Activated CD4-positive, alpha-beta T cell treated with anti-CD3 and anti-CD28 coated beads for 36 hours (primary cell): ENCODE results near the gene POLD1. TPM values are rescaled to one million over a fixed set of nuclear protein-coding genes. Genes with fewer than 3 reads are reported as not detected.
"Not testable (repeated sequence)": the region's sequence is repeated elsewhere in the genome, so short reads cannot be mapped to it uniquely, and the experiment has no call there.

Source experiments
- ATAC-seq: fragments of 200-7000 bp; cut with Tn5 transposase; one replicate; pipeline ENCODE4 v1.10.0; 2021; ENCODE audit warnings: mild to moderate bottlenecking, moderate library complexity
- CTCF ChIA-PET: fragments of 350-600 bp; sonication (Branson Sonifier 250); formaldehyde crosslinking; loops from one replicate; lab custom pipeline; 2021; ENCODE audit warnings: antibody characterized with exemption; lab: Charles Lee
- POLR2A ChIA-PET: fragments of 350-600 bp; sonication (Branson Sonifier 250); formaldehyde crosslinking; loops from one replicate; lab custom pipeline; 2021; ENCODE audit warnings: antibody characterized with exemption, inconsistent platforms; lab: Charles Lee
- DNase-seq: peaks from one replicate; pipeline ENCODE4 v3.0.0-alpha.2; 2020
- H3K27ac Mint-ChIP-seq: one replicate; pipeline ENCODE4 v1.8.0; 2021; ENCODE audit warnings: mixed read lengths
- H3K27me3 Mint-ChIP-seq: one replicate; pipeline ENCODE4 v1.8.0; 2021; ENCODE audit warnings: mixed read lengths
- H3K36me3 Mint-ChIP-seq: one replicate; pipeline ENCODE4 v1.8.0; 2021; ENCODE audit warnings: low read depth, mixed read lengths
- H3K4me1 Mint-ChIP-seq: one replicate; pipeline ENCODE4 v1.8.0; 2021; ENCODE audit warnings: mixed read lengths
- H3K4me3 Mint-ChIP-seq: one replicate; pipeline ENCODE4 v1.8.0; 2021; ENCODE audit warnings: mild to moderate bottlenecking, moderate library complexity, mixed read lengths
- H3K9me3 Mint-ChIP-seq: one replicate; pipeline ENCODE4 v1.8.0; 2021; ENCODE audit warnings: low read depth, mixed read lengths
- intact Hi-C, 2 experiments: fragments of 100-400 bp; cut with DNase I in 1 of 2; cut with micrococcal nuclease in 1 of 2; formaldehyde crosslinking; loops; one replicate each; pipeline versions ENCODE4 v1.14.2 to v1.15.1; 2022 to 2024; cut with DNase I, micrococcal nuclease
- total RNA-seq, 2 experiments: library from RNA; stranded (reverse); gene quantifications; one replicate each; pipeline ENCODE4 v1.2.3, GENCODE V29; 2021

The POLD1 gene
- 100 to 1,000 TPM; 220 to 227 TPM for total RNA-seq

DNA sequence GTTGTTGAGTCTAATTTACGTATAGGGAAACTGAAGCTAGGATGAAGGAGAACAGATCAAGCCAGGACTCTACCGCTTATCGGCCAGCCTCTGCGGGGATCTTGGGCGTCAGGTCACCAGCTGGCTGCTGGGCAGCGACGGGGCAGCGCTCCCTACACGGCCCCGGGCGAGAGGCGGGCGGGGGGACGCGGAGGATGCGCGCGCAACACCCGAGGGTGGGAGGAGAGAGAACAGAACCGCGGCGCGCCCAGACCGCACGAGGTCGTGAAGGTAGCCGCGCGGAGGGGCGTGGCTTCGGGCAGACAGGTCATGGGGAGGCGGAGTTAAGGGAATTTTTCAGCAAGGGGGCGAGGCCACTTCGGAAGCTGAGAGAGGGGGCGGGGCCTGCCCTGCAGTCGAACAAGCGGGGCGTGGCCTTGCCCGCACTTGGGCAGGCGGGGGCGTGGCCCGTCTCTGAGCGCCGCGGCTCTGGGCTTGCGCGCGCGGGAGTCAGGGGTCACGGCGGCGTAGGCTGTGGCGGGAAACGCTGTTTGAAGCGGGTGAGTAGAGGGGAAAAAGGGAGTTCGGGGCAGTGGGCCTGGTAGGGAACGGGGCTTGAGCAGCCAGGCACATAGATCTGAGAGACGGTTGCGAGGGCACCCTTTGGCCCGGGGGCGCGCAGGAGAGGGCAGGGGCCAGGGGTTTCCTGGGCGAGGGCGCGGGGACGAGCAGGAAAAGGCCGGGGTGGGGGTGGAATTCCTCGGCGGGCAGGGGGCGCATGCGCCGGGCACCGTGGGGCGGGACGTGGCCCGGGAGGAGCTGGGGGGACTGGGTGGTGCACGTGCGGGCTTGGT, at the start of gene POLD1:
POLD1 (plus strand) TSS at position 496 of the 833 bp plus-strand sequence. CDS start 14,505 bp downstream, outside the sequence.
- ChIA-PET POLR2A (interaction anchor here (0.6 to 1.3 kb wide), 7 partner anchors 8 to 393 kb away, joined by 3 to 6 read pairs (median 3); partner anchors contain the start of genes JOSD2 and NR1H2), CTCF (interaction anchor here (0.6 to 1.2 kb wide), 6 partner anchors 15 to 1976 kb away, joined by 3 to 4 read pairs (median 3); no protein-coding TSS in a partner anchor)
- Mint-ChIP-seq H3K27ac (peak within 1 kb of the TSS; percentile 93), H3K36me3 (peaks cover 47% of the 10 kb centered on the region), H3K4me1 (peaks cover 27% of the 10 kb centered on the region), H3K4me3 (peak within 1 kb of the TSS; percentile 99), H3K9me3 (no peaks in the 10 kb centered on the region), H3K27me3 (no peaks in the 10 kb centered on the region)
- intact Hi-C loops: loop anchor here (1.0 to 2.0 kb wide), 14 partner anchors 8 to 743 kb away; partner anchors contain the start of genes JOSD2 (in 2 of the 2), NR1H2 (in 2 of the 2), CTU1 (in 1 of the 2) and EMC10 (in 1 of the 2)
- DNase-seq (peak; percentile 100), ATAC-seq (peak; percentile 92)

- Mint-ChIP-seq H3K36me3 (peaks cover 11% of the 10 kb centered on the region), H3K27me3 (peaks cover 15% of the 10 kb centered on the region), H3K27ac (peak overlapping the region; percentile 33), H3K4me1 (peaks cover 49% of the 10 kb centered on the region), H3K4me3 (no peak overlapping the region), H3K9me3 (no peaks in the 10 kb centered on the region)
- DNase-seq (no peak), ATAC-seq (no peak)
- POLR2A ChIA-PET: interaction anchor here (0.7 kb wide), 1 partner anchor 144 kb away, joined by 3 read pairs; no protein-coding TSS in a partner anchor
- CTCF ChIA-PET: interaction anchor here (1.0 to 1.4 kb wide), 2 partner anchors 22 to 152 kb away, joined by 3 to 5 read pairs; no protein-coding TSS in a partner anchor
- intact Hi-C loops: loop anchor here in 1 of 2 experiments (5.0 kb wide), 1 partner anchor 458 kb away; the partner anchor contains the start of genes AKT1S1 and TBC1D17
Measured at GRCh38 chr19:50334741-50335421, 49.3 kb upstream of the POLD1 start.

GRCh38 chr19:50337031-50337430, 47.1 kb upstream of the POLD1 start:
- H3K4me3 Mint-ChIP-seq, POLR2A ChIA-PET, H3K27me3 Mint-ChIP-seq, H3K27ac Mint-ChIP-seq, H3K9me3 Mint-ChIP-seq, H3K36me3 Mint-ChIP-seq, intact Hi-C loops, ATAC-seq, DNase-seq: not testable (repeated sequence)
- CTCF ChIA-PET: interaction anchor here (1.1 kb wide), 1 partner anchor 13 kb away, joined by 5 read pairs; no protein-coding TSS in a partner anchor
- H3K4me1 Mint-ChIP-seq: peaks cover 30% of the 10 kb centered on the region

GRCh38 chr19:50340331-50340730, 43.8 kb upstream of the POLD1 start:
- ATAC-seq (no peak), DNase-seq (no peak)
- intact Hi-C loops: no loop called here
- no peak overlapping the region for H3K4me3 Mint-ChIP-seq
- peaks cover 21% of the 10 kb centered on the region for H3K4me1 Mint-ChIP-seq
- CTCF ChIA-PET: interaction anchor here (1.2 kb wide), 1 partner anchor 16 kb away, joined by 3 read pairs; no protein-coding TSS in a partner anchor
- no peaks in the 10 kb centered on the region for H3K9me3 Mint-ChIP-seq
- H3K36me3 Mint-ChIP-seq: peaks cover 4% of the 10 kb centered on the region
- H3K27ac Mint-ChIP-seq: no peak overlapping the region
- peaks cover 3% of the 10 kb centered on the region for H3K27me3 Mint-ChIP-seq
- POLR2A ChIA-PET: interaction anchor here (0.6 kb wide), 1 partner anchor 72 kb away, joined by 3 read pairs; no protein-coding TSS in a partner anchor

DNA sequence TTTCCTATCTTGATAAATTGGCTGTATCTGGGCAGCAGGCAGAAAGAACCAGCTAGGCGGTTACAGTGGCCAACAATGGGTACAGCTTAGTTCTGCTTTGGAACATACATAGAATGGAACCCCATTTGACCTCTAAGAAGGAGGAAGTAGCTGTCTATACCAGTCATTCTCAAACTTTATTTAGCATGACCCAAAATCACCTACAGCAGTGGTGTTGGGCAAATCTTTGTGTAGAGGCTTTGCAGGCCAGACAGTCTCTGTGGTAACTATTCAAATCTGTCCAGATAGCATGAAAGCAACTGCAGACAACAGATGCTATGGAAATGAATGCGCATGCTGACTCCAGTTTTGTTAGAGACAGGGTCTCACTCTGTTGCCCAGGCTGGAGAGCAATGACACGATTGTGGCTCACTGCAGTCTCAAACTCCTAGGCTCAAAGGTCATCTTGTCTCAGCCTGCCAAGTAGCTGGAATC, 43.0 kb upstream of the POLD1 start:
- CTCF ChIA-PET: interaction anchor here (1.2 kb wide), 1 partner anchor 35 kb away, joined by 3 read pairs; the partner anchor contains the start of gene NR1H2

GRCh38 chr19:50344661-50345318, 39.4 kb upstream of the POLD1 start:
- peaks cover 44% of the 10 kb centered on the region for H3K4me1 Mint-ChIP-seq
- ChIA-PET CTCF (interaction anchor here (0.6 kb wide), 1 partner anchor 12 kb away, joined by 3 read pairs; no protein-coding TSS in a partner anchor), POLR2A (interaction anchor here (0.6 kb wide), 1 partner anchor 9 kb away, joined by 4 read pairs; no protein-coding TSS in a partner anchor)
- intact Hi-C loops: no loop called here
- peak overlapping the region; percentile 29 for H3K27ac Mint-ChIP-seq
- peak; percentile 24 for ATAC-seq
- H3K4me3 Mint-ChIP-seq: no peak overlapping the region
- no peaks in the 10 kb centered on the region for H3K9me3 Mint-ChIP-seq
- DNase-seq: no peak
- peaks cover 7% of the 10 kb centered on the region for H3K36me3 Mint-ChIP-seq
- H3K27me3 Mint-ChIP-seq: no peaks in the 10 kb centered on the region

More for the DNA sequence above, 43.0 kb upstream of the POLD1 start:
- Mint-ChIP-seq H3K27ac (no peak overlapping the region), H3K9me3 (no peaks in the 10 kb centered on the region), H3K4me1 (peaks cover 16% of the 10 kb centered on the region), H3K36me3 (peaks cover 6% of the 10 kb centered on the region), H3K4me3 (no peak overlapping the region), H3K27me3 (peaks cover 3% of the 10 kb centered on the region)
- POLR2A ChIA-PET: interaction anchor here (0.6 kb wide), 1 partner anchor 1018 kb away, joined by 3 read pairs; no protein-coding TSS in a partner anchor
- peak; percentile 63 for ATAC-seq
- no peak for DNase-seq
- intact Hi-C loops: no loop called here

DNA sequence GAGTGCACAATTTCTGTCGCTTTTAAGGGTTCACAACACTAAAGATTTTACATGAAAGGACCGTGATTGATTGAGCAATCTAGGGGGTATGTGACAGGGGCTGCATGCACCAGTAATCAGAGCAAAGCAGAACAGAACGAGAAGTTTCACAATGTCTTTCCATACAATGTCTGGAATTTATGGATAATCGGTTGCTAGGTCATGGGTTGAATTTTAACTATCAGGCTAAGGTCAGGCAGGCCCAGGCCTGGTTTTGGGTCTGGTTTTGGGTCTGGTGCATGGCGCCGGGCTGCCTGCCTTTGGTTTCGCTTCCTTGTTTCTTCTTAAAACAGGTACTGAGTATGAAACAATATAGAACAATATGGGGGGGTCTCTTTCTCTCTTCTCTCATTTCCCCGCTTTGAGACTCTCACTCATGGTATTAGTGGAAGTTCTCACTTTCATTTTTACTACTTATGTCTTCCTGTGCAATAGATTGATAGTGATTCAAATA, 37.0 kb upstream of the POLD1 start:
- ChIA-PET POLR2A (interaction anchor here (0.7 to 1.5 kb wide), 2 partner anchors 10 to 17 kb away, joined by 3 read pairs; no protein-coding TSS in a partner anchor), CTCF (interaction anchor here (1.4 to 2.7 kb wide), 3 partner anchors 11 to 113 kb away, joined by 5 to 18 read pairs (median 5); no protein-coding TSS in a partner anchor)
- peaks cover 44% of the 10 kb centered on the region for H3K4me1 Mint-ChIP-seq
- peak overlapping the region; percentile 83 for H3K27ac Mint-ChIP-seq
- not testable (repeated sequence) for H3K27me3 Mint-ChIP-seq, H3K9me3 Mint-ChIP-seq, H3K36me3 Mint-ChIP-seq
- intact Hi-C loops: loop anchor here in 1 of 2 experiments (1.0 kb wide), 3 partner anchors 14 to 46 kb away; no protein-coding TSS in a partner anchor
- ATAC-seq: peak; percentile 85
- DNase-seq: peak; percentile 69
- H3K4me3 Mint-ChIP-seq: peak overlapping the region; percentile 35

- Mint-ChIP-seq H3K27ac (peak overlapping the region; percentile 29), H3K9me3 (no peaks in the 10 kb centered on the region), H3K36me3 (peaks cover 3% of the 10 kb centered on the region), H3K4me3 (no peak overlapping the region), H3K27me3 (no peaks in the 10 kb centered on the region), H3K4me1 (peaks cover 36% of the 10 kb centered on the region)
- ChIA-PET CTCF (interaction anchor here (0.9 kb wide), 1 partner anchor 13 kb away, joined by 5 read pairs; no protein-coding TSS in a partner anchor), POLR2A (no interaction called here)
- DNase-seq: no peak
- no peak for ATAC-seq
- intact Hi-C loops: no loop called here
Measured at GRCh38 chr19:50349277-50350057, 34.7 kb upstream of the POLD1 start.

DNA sequence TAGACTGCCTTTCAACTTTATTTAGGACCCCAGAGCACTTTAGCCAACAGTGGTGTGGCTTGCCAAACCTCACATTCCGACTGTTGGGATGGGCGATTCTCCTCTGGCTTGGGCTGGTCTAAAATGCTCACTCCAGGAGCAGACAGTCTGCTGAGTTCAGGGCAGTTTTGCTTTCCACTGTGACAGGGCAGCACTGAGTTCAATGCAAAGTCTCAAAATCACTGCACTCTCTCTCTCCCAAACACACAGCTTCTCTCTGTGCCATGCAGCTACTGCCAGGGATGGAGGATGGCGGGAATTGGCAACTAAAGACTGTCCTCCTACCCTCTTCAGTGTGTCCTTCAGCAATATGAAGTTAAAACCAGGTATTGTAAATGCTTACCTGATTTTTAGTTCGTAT, 31.9 kb upstream of the POLD1 start:
- ATAC-seq: no peak
- H3K27ac Mint-ChIP-seq: no peak overlapping the region
- H3K9me3 Mint-ChIP-seq: no peaks in the 10 kb centered on the region

More for the DNA sequence above, 31.9 kb upstream of the POLD1 start:
- CTCF ChIA-PET: interaction anchor here (1.6 kb wide), 1 partner anchor 63 kb away, joined by 4 read pairs; no protein-coding TSS in a partner anchor
- intact Hi-C loops: no loop called here
- Mint-ChIP-seq H3K4me3 (no peak overlapping the region), H3K36me3 (no peaks in the 10 kb centered on the region), H3K4me1 (peaks cover 21% of the 10 kb centered on the region), H3K27me3 (peaks cover 3% of the 10 kb centered on the region)
- DNase-seq: no peak
- POLR2A ChIA-PET: no interaction called here
